K562 (cell line): ENCODE data around the gene CSF2RB. TPM values are rescaled to one million over a fixed set of nuclear protein-coding genes. Genes with fewer than 3 reads are reported as not detected.

Experiments used
- ATAC-seq: fragments of 200-7000 bp; cut with Tn5 transposase; 3 replicates; pipeline ENCODE4 v1.9.1; 2020; ENCODE audit warnings: moderate library complexity
- BruUV-seq: library from RNA; stranded (reverse); fragments of 400-500 nt; replicated peaks from 2 replicates; lab custom pipeline; 2021; lab: Mats Ljungman, UMichigan
- CTCF ChIA-PET: fragments of 300-600 bp; formaldehyde crosslinking; extraction: SDS; loops from one replicate; lab custom pipeline; 2021; ENCODE audit warnings: low intra/inter-chr PET ratio; lab: Yijun Ruan, JAX
- POLR2A ChIA-PET: fragments of 300-600, 350-650 bp; sonication (Branson Sonifier 250); formaldehyde crosslinking; extraction: SDS; loops from one replicate; lab custom pipeline; 2021; ENCODE audit warnings: antibody characterized with exemption, inconsistent platforms; lab: Yijun Ruan, JAX
- DNase-seq, 4 experiments: peaks; one replicate each; pipeline versions ENCODE4 v3.0.0 to v3.0.0-alpha.2; 2011 to 2018; ENCODE audit warnings: low spot score in 3 of 4, mixed read lengths in 3 of 4; ENCODE audit errors: extremely low read depth in 1 of 4
- FAIRE-seq: peaks from 2 replicates; lab custom pipeline; 2011; peaks lifted over from hg19 to GRCh38; lab: Jason Lieb, UNC
- H2AFZ ChIP-seq: 2 replicates; pipeline ENCODE4 v1.6.0; 2011; ENCODE audit warnings: low read depth, low read length, control low read depth, inconsistent platforms
- H3K27ac ChIP-seq: fragments of 200-600 bp; 3 replicates; pipeline ENCODE4 v1.8.0; 2011; ENCODE audit warnings: low read depth, mild to moderate bottlenecking, control low read depth, inconsistent platforms, low read length, moderate library complexity, mixed read lengths; ENCODE audit errors: extremely low read depth
- H3K27me3 ChIP-seq, 2 experiments: fragments of 300-600 bp in 1 of 2; 2 replicates in 1 of 2; 3 replicates in 1 of 2; pipeline versions ENCODE4 v1.6.0 to v1.8.0; 2011; ENCODE audit warnings: inconsistent platforms in 2 of 2, low read length in 2 of 2, mild to moderate bottlenecking in 1 of 2, mixed read lengths in 1 of 2, moderate library complexity in 1 of 2; ENCODE audit not compliant: control insufficient read depth in 2 of 2, insufficient read depth in 2 of 2
- H3K36me3 ChIP-seq: fragments of 300-600 bp; 3 replicates; pipeline ENCODE4 v1.8.0; 2011; ENCODE audit warnings: mild to moderate bottlenecking, low read length, inconsistent platforms; ENCODE audit not compliant: control insufficient read depth, insufficient read depth
- H3K4me1 ChIP-seq, 2 experiments: fragments of 200-600 bp in 1 of 2; replicated peaks in 1 of 2; 2 replicates in 1 of 2; 3 replicates in 1 of 2; pipeline versions ENCODE4 v1.5.1 to v1.8.0; 2011; ENCODE audit warnings: inconsistent platforms in 2 of 2, low read length in 2 of 2, mild to moderate bottlenecking in 1 of 2, mixed read lengths in 1 of 2, moderate library complexity in 1 of 2; ENCODE audit not compliant: control insufficient read depth in 2 of 2, insufficient read depth in 2 of 2
- H3K4me2 ChIP-seq: 2 replicates; pipeline ENCODE4 v1.6.1; 2011; ENCODE audit warnings: low read length, control low read depth, inconsistent platforms, mixed read lengths; ENCODE audit not compliant: insufficient read depth
- H3K4me3 ChIP-seq: fragments of 200-600 bp; sonication (generic), shearing (Covaris generic); 2 replicates; pipeline ENCODE4 v1.5.1; 2016; ENCODE audit warnings: control low read depth, inconsistent platforms
- H3K79me2 ChIP-seq: fragments of 200-600 bp; 3 replicates; pipeline ENCODE4 v1.8.0; 2011; ENCODE audit warnings: low read length, inconsistent platforms; ENCODE audit not compliant: control insufficient read depth, insufficient read depth
- H3K9ac ChIP-seq, 2 experiments: 2 replicates each; pipeline versions ENCODE4 v1.6.0 to v1.6.1; 2011; ENCODE audit warnings: low read depth in 2 of 2, low read length in 2 of 2, control low read depth in 1 of 2, inconsistent platforms in 1 of 2, mild to moderate bottlenecking in 1 of 2, mixed read lengths in 1 of 2; ENCODE audit not compliant: insufficient read depth in 1 of 2
- H3K9me1 ChIP-seq: one replicate; pipeline ENCODE4 v1.6.0; 2011; ENCODE audit warnings: inconsistent platforms, mild to moderate bottlenecking, low read length, moderate library complexity; ENCODE audit not compliant: control insufficient read depth, insufficient read depth
- H3K9me3 ChIP-seq: replicated peaks from 2 replicates; pipeline ENCODE4 v1.5.1; 2011; ENCODE audit warnings: low read depth, low read length, inconsistent platforms; ENCODE audit not compliant: control insufficient read depth, insufficient read depth
- H4K20me1 ChIP-seq: replicated peaks from 2 replicates; pipeline ENCODE4 v1.6.1; 2011; ENCODE audit warnings: low read length, inconsistent platforms, mixed read lengths; ENCODE audit not compliant: control insufficient read depth, insufficient read depth
- CBFA2T2 ChIP-seq: fragments of 450-650 bp; conservative IDR thresholded peaks from 2 replicates; pipeline ENCODE4 v1.6.1; 2017; ENCODE audit warnings: mild to moderate bottlenecking
- CXXC5 ChIP-seq: fragments of 250-450 bp; sonication (Bioruptor Pico); IDR thresholded peaks from 2 replicates; pipeline ENCODE4 v1.8.0; 2022; ENCODE audit warnings: inconsistent platforms, mild to moderate bottlenecking, moderate library complexity
- DIDO1 ChIP-seq: fragments of 450-650 bp; IDR thresholded peaks from 2 replicates; pipeline ENCODE4 v1.6.1; 2016; ENCODE audit warnings: low read depth, missing biosample characterization, missing genetic modification characterization
- KLF10 ChIP-seq: fragments of 250-450 bp; sonication (Bioruptor Pico); IDR thresholded peaks from 2 replicates; pipeline ENCODE4 v1.6.1; 2021; ENCODE audit warnings: matching md5 sums
- KLF6 ChIP-seq: fragments of 250-450 bp; sonication (Bioruptor Pico); IDR thresholded peaks from 2 replicates; pipeline ENCODE4 v1.4.0; 2020; ENCODE audit warnings: mild to moderate bottlenecking, moderate library complexity, borderline replicate concordance
- MAFK ChIP-seq: IDR thresholded peaks from 2 replicates; pipeline ENCODE4 v1.6.1; 2011; ENCODE audit warnings: low read length, improper control_type of control experiment
- TCFL5 ChIP-seq: fragments of 250-450 bp; sonication (Bioruptor Pico); conservative IDR thresholded peaks from 2 replicates; pipeline ENCODE4 v1.6.1; 2021; ENCODE audit warnings: mild to moderate bottlenecking, moderate library complexity, matching md5 sums
- TEAD4 ChIP-seq, 2 experiments: sonication (generic) in 1 of 2; formaldehyde crosslinking in 1 of 2; IDR thresholded peaks; 2 replicates each; pipeline versions ENCODE4 v1.6.1 to v1.8.0; 2012 to 2022; ENCODE audit warnings: borderline replicate concordance in 1 of 2, inconsistent platforms in 1 of 2, low read length in 1 of 2, mild to moderate bottlenecking in 1 of 2, missing genetic modification reagents in 1 of 2
- ZNF143 ChIP-seq: sonication (generic); formaldehyde crosslinking; IDR thresholded peaks from 2 replicates; pipeline ENCODE4 v1.9.0; 2022; ENCODE audit warnings: mild to moderate bottlenecking, missing genetic modification reagents
- ZNF408 ChIP-seq: fragments of 250-450 bp; sonication (Bioruptor Pico); IDR thresholded peaks from 2 replicates; pipeline ENCODE4 v1.4.0; 2020; ENCODE audit warnings: low read depth, mild to moderate bottlenecking, moderate library complexity
- ZNF586 ChIP-seq: fragments of 450-650 bp; formaldehyde crosslinking; conservative IDR thresholded peaks from 2 replicates; pipeline ENCODE4 v1.4.0; 2020; ENCODE audit warnings: mild to moderate bottlenecking, moderate library complexity
- WGBS: fragments of 100-300 bp; shearing (Covaris generic); methylation state at CpG from one replicate; pipeline ENCODE4 v1.1.6; 2016; ENCODE audit warnings: low coverage, mixed read lengths; ENCODE audit not compliant: insufficient coverage; ENCODE audit errors: missing lambda C conversion rate; 5-methylcytosine and 5-hydroxymethylcytosine counted together
- in situ Hi-C: fragments of 300-500 bp; cut with MboI; formaldehyde crosslinking; loops from 4 replicates; pipeline ENCODE4 v1.15.0; 2018; ENCODE audit warnings: inconsistent platforms, mixed read lengths
- intact Hi-C: fragments of 100-400 bp; cut with micrococcal nuclease; formaldehyde crosslinking; loops from 2 replicates; pipeline ENCODE4 v1.14.2; 2022
- polyA plus RNA-seq, 8 experiments: library from polyadenylated mRNA; depleted of rRNA in 4 of 8; stranded (reverse) in 5 of 8; unstranded in 3 of 8; fragments of >200 nt; fragmentation: Nextera tagmentation in 2 of 8; fragmentation: Illumina TruSeq in 1 of 8; extraction: Ambion mirVana in 2 of 8; extraction: Trizol in 1 of 8; gene quantifications; 2 replicates each; pipeline versions ENCODE4 v1.2.1 to v1.2.3, GENCODE V29; 2011 to 2014; ENCODE audit warnings: inconsistent platforms in 1 of 8, missing spikeins in 1 of 8
- total RNA-seq, 7 experiments: library from RNA; depleted of rRNA in 6 of 7; stranded (reverse); fragments of >200 nt in 6 of 7; fragmentation: Illumina TruSeq in 2 of 7; extraction: Trizol in 2 of 7; gene quantifications; 2 replicates each; pipeline versions ENCODE4 v1.2.1 to v1.2.3, GENCODE V29; 2011 to 2021; ENCODE audit warnings: low replicate concordance in 1 of 7
- TF ChIP-seq, protein P1 (sequence below): sonication (generic); formaldehyde crosslinking; IDR thresholded peaks from 2 replicates; pipeline ENCODE4 v1.8.1; 2023; ENCODE audit warnings: mild to moderate bottlenecking, missing genetic modification reagents
- TF ChIP-seq, protein P2 (sequence below): sonication (generic); formaldehyde crosslinking; IDR thresholded peaks from 2 replicates; pipeline ENCODE4 v1.8.0; 2022; ENCODE audit warnings: mild to moderate bottlenecking, low read depth, missing genetic modification reagents
- TF ChIP-seq, protein P3 (sequence below): fragments of 250-450 bp; sonication (Bioruptor Pico); IDR thresholded peaks from 2 replicates; pipeline ENCODE4 v1.9.0; 2021; ENCODE audit warnings: mild to moderate bottlenecking, inconsistent platforms

Gene CSF2RB
- total and polyA plus RNA-seq, 9 of the 15 experiments (the other 6 are each of a cell fraction or from before 2014, with no cell fraction given) = 0.04 to 1.0 (median 0.36) TPM

DNA sequence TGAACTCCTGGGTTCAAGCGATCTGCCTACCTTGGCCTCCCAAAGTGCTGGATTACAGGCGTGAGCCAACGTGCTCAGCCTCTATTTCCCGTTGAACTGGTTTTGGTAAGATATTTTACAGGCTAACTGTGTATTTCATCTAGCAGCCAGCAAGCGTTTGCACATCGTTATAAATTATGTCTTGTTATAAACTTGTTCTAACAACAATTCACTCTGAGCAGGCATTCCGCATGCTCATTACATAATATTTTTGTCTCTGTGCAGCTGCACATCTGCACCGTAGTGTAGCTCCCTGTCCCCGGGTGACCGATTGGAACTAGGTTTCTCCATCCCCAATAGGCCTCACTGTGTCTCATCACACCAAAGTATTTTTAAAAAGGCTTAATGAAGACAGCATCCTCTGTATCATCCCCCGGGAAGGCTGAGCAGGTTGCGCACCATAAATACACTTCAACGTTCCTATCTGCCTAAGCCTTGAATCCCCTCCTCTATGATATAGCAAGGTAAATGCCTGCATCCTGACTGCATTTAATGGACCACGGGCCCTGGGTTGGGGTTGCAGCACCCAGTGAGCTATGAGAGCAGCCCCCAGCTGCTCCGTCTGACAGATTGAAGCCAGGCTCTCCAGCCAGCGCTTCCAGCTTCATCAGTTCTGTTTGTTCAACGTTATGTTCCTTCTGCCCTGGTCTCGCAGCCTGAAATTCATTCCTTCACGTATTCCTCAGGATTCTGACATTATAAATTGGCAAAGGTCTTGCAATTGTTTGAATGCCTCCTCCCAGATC lies 58.1 kb downstream of the CSF2RB start (continued):
- TF ChIP-seq, protein P1, sequence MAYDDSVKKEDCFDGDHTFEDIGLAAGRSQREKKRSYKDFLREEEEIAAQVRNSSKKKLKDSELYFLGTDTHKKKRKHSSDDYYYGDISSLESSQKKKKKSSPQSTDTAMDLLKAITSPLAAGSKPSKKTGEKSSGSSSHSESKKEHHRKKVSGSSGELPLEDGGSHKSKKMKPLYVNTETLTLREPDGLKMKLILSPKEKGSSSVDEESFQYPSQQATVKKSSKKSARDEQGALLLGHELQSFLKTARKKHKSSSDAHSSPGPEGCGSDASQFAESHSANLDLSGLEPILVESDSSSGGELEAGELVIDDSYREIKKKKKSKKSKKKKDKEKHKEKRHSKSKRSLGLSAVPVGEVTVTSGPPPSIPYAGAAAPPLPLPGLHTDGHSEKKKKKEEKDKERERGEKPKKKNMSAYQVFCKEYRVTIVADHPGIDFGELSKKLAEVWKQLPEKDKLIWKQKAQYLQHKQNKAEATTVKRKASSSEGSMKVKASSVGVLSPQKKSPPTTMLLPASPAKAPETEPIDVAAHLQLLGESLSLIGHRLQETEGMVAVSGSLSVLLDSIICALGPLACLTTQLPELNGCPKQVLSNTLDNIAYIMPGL (CRISPR knock-in tag) = no peak

DNA sequence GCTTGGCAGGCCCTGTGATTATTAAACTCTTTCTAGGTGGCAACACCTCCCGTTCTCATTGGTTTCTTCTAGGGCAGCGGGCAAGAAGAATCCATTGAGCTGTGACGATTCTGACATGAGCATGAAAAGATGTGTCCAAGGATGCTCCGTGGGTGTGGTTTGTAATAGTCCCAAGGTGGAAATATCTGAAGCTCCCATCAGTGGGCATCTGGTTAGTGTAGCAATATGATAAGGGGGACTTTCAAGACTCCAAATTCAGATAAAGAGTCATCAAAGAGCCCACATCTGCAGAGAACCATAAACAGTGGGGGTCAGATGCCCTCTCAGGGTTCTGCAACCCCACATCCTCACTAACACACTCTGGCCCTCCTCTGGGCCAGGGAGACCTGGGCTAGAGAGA lies 63.2 kb downstream of the CSF2RB start:
- Histone ChIP-seq H3K27me3 (no peaks in the 10 kb centered on the region; a peak in 2 of 5 replicates), H3K9ac (peak overlapping the region in 1 of 2 experiments; percentile 3; a peak in 1 of 4 replicates), H3K27ac (no peak overlapping the region), H3K4me3 (no peak overlapping the region), H3K9me3 (no peaks in the 10 kb centered on the region), H3K4me1 (peaks cover 11 to 24% of the 10 kb centered on the region in 2 experiments; a peak in 4 of 5 replicates), H3K9me1 (no peaks in the 10 kb centered on the region), H3K4me2 (no peak overlapping the region; the same call in 1 of the 2 replicates), H4K20me1 (no peaks in the 10 kb centered on the region), H2AFZ (no peak overlapping the region), H3K36me3 (no peaks in the 10 kb centered on the region), H3K79me2 (no peaks in the 10 kb centered on the region)
- ATAC-seq = no peak
- CTCF ChIA-PET = no interaction called here
- DNase-seq = peak in 1 of 4 experiments; percentile 21
- no peak for FAIRE-seq
- no TSS peak for BruUV-seq
- POLR2A ChIA-PET = interaction anchor here (0.8 to 1.8 kb wide), 3 partner anchors 8 to 194 kb away, joined by 3 to 6 read pairs (median 4); no protein-coding TSS in a partner anchor
- WGBS = 15% methylated on average over 4 of the region's 4 CpGs
- in situ Hi-C loops (no loop called here), intact Hi-C loops (loop anchor here (5.0 kb wide), 4 partner anchors 104 to 429 kb away; no protein-coding TSS in a partner anchor)
- TF ChIP-seq, protein P2, sequence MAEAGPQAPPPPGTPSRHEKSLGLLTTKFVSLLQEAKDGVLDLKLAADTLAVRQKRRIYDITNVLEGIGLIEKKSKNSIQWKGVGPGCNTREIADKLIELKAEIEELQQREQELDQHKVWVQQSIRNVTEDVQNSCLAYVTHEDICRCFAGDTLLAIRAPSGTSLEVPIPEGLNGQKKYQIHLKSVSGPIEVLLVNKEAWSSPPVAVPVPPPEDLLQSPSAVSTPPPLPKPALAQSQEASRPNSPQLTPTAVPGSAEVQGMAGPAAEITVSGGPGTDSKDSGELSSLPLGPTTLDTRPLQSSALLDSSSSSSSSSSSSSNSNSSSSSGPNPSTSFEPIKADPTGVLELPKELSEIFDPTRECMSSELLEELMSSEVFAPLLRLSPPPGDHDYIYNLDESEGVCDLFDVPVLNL = no peak
- TF ChIP-seq ZNF143 (no peak), TCFL5 (CRISPR knock-in tag) (no peak), KLF6 (no peak), ZNF408 (CRISPR knock-in tag) (no peak), TEAD4 (IDR thresholded peaks at IDR 0.05; ENCODE audit: low read length) (peak; percentile 32; the same call in 1 of the 2 replicates), TEAD4 (CRISPR knock-in tag; IDR thresholded peaks at IDR 0.05; ENCODE audit: borderline replicate concordance) (no peak), CXXC5 (no peak), KLF10 (no peak), CBFA2T2 (peak; percentile 24; the same call in 1 of the 2 replicates), MAFK (no peak), DIDO1 (tag) (no peak), ZNF586 (CRISPR knock-in tag) (no peak)
- TF ChIP-seq, protein P3, sequence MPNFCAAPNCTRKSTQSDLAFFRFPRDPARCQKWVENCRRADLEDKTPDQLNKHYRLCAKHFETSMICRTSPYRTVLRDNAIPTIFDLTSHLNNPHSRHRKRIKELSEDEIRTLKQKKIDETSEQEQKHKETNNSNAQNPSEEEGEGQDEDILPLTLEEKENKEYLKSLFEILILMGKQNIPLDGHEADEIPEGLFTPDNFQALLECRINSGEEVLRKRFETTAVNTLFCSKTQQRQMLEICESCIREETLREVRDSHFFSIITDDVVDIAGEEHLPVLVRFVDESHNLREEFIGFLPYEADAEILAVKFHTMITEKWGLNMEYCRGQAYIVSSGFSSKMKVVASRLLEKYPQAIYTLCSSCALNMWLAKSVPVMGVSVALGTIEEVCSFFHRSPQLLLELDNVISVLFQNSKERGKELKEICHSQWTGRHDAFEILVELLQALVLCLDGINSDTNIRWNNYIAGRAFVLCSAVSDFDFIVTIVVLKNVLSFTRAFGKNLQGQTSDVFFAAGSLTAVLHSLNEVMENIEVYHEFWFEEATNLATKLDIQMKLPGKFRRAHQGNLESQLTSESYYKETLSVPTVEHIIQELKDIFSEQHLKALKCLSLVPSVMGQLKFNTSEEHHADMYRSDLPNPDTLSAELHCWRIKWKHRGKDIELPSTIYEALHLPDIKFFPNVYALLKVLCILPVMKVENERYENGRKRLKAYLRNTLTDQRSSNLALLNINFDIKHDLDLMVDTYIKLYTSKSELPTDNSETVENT (CRISPR knock-in tag) = no peak
